GM23338 (cell line): ENCODE data around the gene ULK4. TPM values are rescaled to one million over a fixed set of nuclear protein-coding genes. Genes with fewer than 3 reads are reported as not detected.

Source experiments
- ATAC-seq: fragments of 200-7000 bp; cut with Tn5 transposase; 3 replicates; pipeline ENCODE4 v1.9.1; 2020
- DNase-seq: peaks from one replicate; pipeline ENCODE4 v3.0.0-alpha.2; 2015; ENCODE audit warnings: low spot score
- H2AFZ ChIP-seq: fragments of 200-600 bp; sonication (generic); 2 replicates; pipeline ENCODE4 v1.8.0; 2016; ENCODE audit warnings: antibody characterized with exemption, mild to moderate bottlenecking, moderate library complexity
- H3F3A ChIP-seq: fragments of 200-600 bp; sonication (generic); replicated peaks from 2 replicates; pipeline ENCODE4 v1.8.0; 2017; ENCODE audit warnings: antibody characterized with exemption, mixed run types, low read depth
- H3K27ac ChIP-seq: fragments of 200-600 bp; sonication (generic); 2 replicates; pipeline ENCODE4 v1.6.1; 2016; ENCODE audit warnings: low read depth
- H3K27me3 ChIP-seq: fragments of 200-600 bp; sonication (generic); 2 replicates; pipeline ENCODE4 v1.8.0; 2016; ENCODE audit warnings: mild to moderate bottlenecking, mixed run types, moderate library complexity; ENCODE audit not compliant: insufficient read depth
- H3K36me3 ChIP-seq: fragments of 200-600 bp; sonication (generic); 2 replicates; pipeline ENCODE4 v1.8.0; 2016; ENCODE audit warnings: mild to moderate bottlenecking; ENCODE audit not compliant: insufficient read depth
- H3K4me1 ChIP-seq: fragments of 200-600 bp; sonication (generic); 2 replicates; pipeline ENCODE4 v1.8.0; 2016; ENCODE audit warnings: mild to moderate bottlenecking, moderate library complexity; ENCODE audit not compliant: insufficient read depth
- H3K4me2 ChIP-seq: fragments of 200-600 bp; sonication (generic); 2 replicates; pipeline ENCODE4 v1.7.1; 2017; ENCODE audit warnings: mixed run types
- H3K4me3 ChIP-seq: fragments of 200-600 bp; sonication (generic); 2 replicates; pipeline ENCODE4 v1.6.1; 2016; ENCODE audit warnings: mixed run types
- H3K79me2 ChIP-seq: fragments of 200-600 bp; sonication (generic); replicated peaks from 2 replicates; pipeline ENCODE4 v1.8.0; 2017; ENCODE audit warnings: mild to moderate bottlenecking; ENCODE audit not compliant: insufficient read depth
- H3K9me2 ChIP-seq: fragments of 200-600 bp; sonication (generic); 2 replicates; pipeline ENCODE4 v1.8.0; 2017; ENCODE audit not compliant: insufficient read depth
- H4K20me1 ChIP-seq: fragments of 200-600 bp; sonication (generic); replicated peaks from 2 replicates; pipeline ENCODE4 v1.8.0; 2017; ENCODE audit warnings: mild to moderate bottlenecking; ENCODE audit not compliant: insufficient read depth
- H3K27ac Mint-ChIP-seq: 2 replicates; pipeline ENCODE4 v1.8.0; 2020; ENCODE audit warnings: inconsistent platforms, mild to moderate bottlenecking, moderate library complexity, mixed read lengths
- H3K27me3 Mint-ChIP-seq: 3 replicates; pipeline ENCODE4 v1.8.0; 2022; ENCODE audit warnings: low read depth, mild to moderate bottlenecking, moderate library complexity, mixed read lengths, inconsistent platforms; ENCODE audit not compliant: insufficient read depth, poor library complexity
- H3K36me3 Mint-ChIP-seq: 3 replicates; pipeline ENCODE4 v1.8.0; 2021; ENCODE audit warnings: low read depth, mild to moderate bottlenecking, inconsistent platforms, moderate library complexity, mixed read lengths
- H3K4me1 Mint-ChIP-seq: 3 replicates; pipeline ENCODE4 v1.8.0; 2020; ENCODE audit warnings: mild to moderate bottlenecking, inconsistent platforms, mixed read lengths
- H3K4me3 Mint-ChIP-seq: 3 replicates; pipeline ENCODE4 v1.8.0; 2021; ENCODE audit warnings: moderate library complexity, mild to moderate bottlenecking, inconsistent platforms, mixed read lengths
- H3K9me3 Mint-ChIP-seq: 3 replicates; pipeline ENCODE4 v1.8.0; 2020; ENCODE audit warnings: moderate library complexity, mild to moderate bottlenecking, inconsistent platforms, mixed read lengths
- CREB1 ChIP-seq: fragments of 250-450 bp; sonication (Bioruptor Pico); IDR thresholded peaks from 2 replicates; pipeline ENCODE4 v1.5.0; 2020; ENCODE audit warnings: low read depth, mild to moderate bottlenecking, moderate library complexity
- ETS1 ChIP-seq: IDR thresholded peaks from 2 replicates; pipeline ENCODE4 v1.6.1; 2016; ENCODE audit warnings: antibody characterized with exemption
- EZH2phosphoT487 ChIP-seq: fragments of 200-600 bp; sonication (generic); IDR thresholded peaks from one replicate; pipeline ENCODE4 v1.8.1; 2018; ENCODE audit warnings: antibody characterized with exemption; ENCODE audit not compliant: unreplicated experiment
- NANOG ChIP-seq: IDR thresholded peaks from 2 replicates; pipeline ENCODE4 v1.6.1; 2016; ENCODE audit warnings: antibody characterized with exemption, borderline replicate concordance
- POLR2AphosphoS5 ChIP-seq: IDR thresholded peaks from 2 replicates; pipeline ENCODE4 v1.6.1; 2016; ENCODE audit warnings: antibody characterized with exemption, low read depth
- REST ChIP-seq: IDR thresholded peaks from one replicate; pipeline ENCODE4 v1.6.1; 2018; ENCODE audit warnings: antibody characterized with exemption; ENCODE audit not compliant: unreplicated experiment
- STAT1 ChIP-seq: IDR thresholded peaks from one replicate; pipeline ENCODE4 v1.6.1; 2016; ENCODE audit warnings: antibody characterized with exemption; ENCODE audit not compliant: unreplicated experiment
- polyA plus RNA-seq: library from polyadenylated mRNA; unstranded; fragments of >200 nt; fragmentation: Nextera tagmentation; extraction: Ambion mirVana; gene quantifications from 2 replicates; pipeline ENCODE4 v1.2.1, GENCODE V29; 2016
- total RNA-seq: library from RNA; depleted of rRNA; stranded (reverse); fragments of >200 nt; shearing (Covaris generic); gene quantifications from 2 replicates; pipeline ENCODE4 v1.2.3, GENCODE V29; 2014

The ULK4 gene
- total and polyA plus RNA-seq, 2 experiments from 2014 or later = 20.8 to 41.4 TPM

- Histone ChIP-seq H3K4me1 (peaks cover 30% of the 10 kb centered on the region), H4K20me1 (no peaks in the 10 kb centered on the region), H3K4me2 (no peak overlapping the region), H3F3A (no peaks in the 10 kb centered on the region), H3K27me3 (no peaks in the 10 kb centered on the region), H3K4me3 (no peak overlapping the region), H3K27ac (no peak overlapping the region), H3K79me2 (no peaks in the 10 kb centered on the region), H2AFZ (no peak overlapping the region), H3K9me2 (no peaks in the 10 kb centered on the region; the same call in 1 of the 2 replicates), H3K36me3 (no peaks in the 10 kb centered on the region)
- ATAC-seq = no peak
- Mint-ChIP-seq H3K27me3 (peaks cover 3% of the 10 kb centered on the region), H3K9me3 (no peaks in the 10 kb centered on the region), H3K4me3 (no peak overlapping the region), H3K27ac (no peak overlapping the region), H3K36me3 (peaks cover 5% of the 10 kb centered on the region; the same call in 2 of the 3 replicates), H3K4me1 (peaks cover 39% of the 10 kb centered on the region)
- no peak for TF ChIP-seq REST
- no peak for TF ChIP-seq EZH2phosphoT487
- TF ChIP-seq NANOG = no peak
- no peak for TF ChIP-seq CREB1 (CRISPR knock-in tag)
- no peak for TF ChIP-seq STAT1
- TF ChIP-seq ETS1 = no peak
- DNase-seq = no peak
Measured at GRCh38 chr3:41581700-41582099, 380.2 kb downstream of the ULK4 start.

GRCh38 chr3:41580274-41580959, 381.5 kb downstream of the ULK4 start:
- Histone ChIP-seq H4K20me1 (no peaks in the 10 kb centered on the region), H3K9me2 (no peaks in the 10 kb centered on the region; the same call in 1 of the 2 replicates), H3K79me2 (no peaks in the 10 kb centered on the region), H3K36me3 (no peaks in the 10 kb centered on the region), H3K4me1 (peaks cover 43% of the 10 kb centered on the region), H3F3A (no peaks in the 10 kb centered on the region), H2AFZ (no peak overlapping the region), H3K27ac (no peak overlapping the region), H3K27me3 (no peaks in the 10 kb centered on the region), H3K4me2 (no peak overlapping the region; the same call in 1 of the 2 replicates), H3K4me3 (no peak overlapping the region)
- Mint-ChIP-seq H3K9me3 (no peaks in the 10 kb centered on the region), H3K27ac (peak overlapping the region; percentile 89), H3K36me3 (peaks cover 5% of the 10 kb centered on the region; the same call in 2 of the 3 replicates), H3K27me3 (peaks cover 3% of the 10 kb centered on the region), H3K4me3 (no peak overlapping the region), H3K4me1 (peaks cover 47% of the 10 kb centered on the region)
- peak; percentile 21 for DNase-seq
- TF ChIP-seq STAT1 (no peak), NANOG (no peak), POLR2AphosphoS5 (no peak)
- ATAC-seq = peak; percentile 46
